NCI-H2171 (cell line): ENCODE measurements around the gene SLC13A1.
"Not testable (repeated sequence)": the region's sequence is repeated elsewhere in the genome, so short reads cannot be mapped to it uniquely, and the experiment has no call there.

ENCODE experiments used
- DNase-seq: peaks from one replicate; lab custom pipeline; 2025; lab: John Stamatoyannopoulos, UW

Gene SLC13A1

GRCh38 chr7:123126171-123126570 lies 73.6 kb downstream of the SLC13A1 start:
- no peak for DNase-seq

- no peak for DNase-seq
Observed at GRCh38 chr7:123125231-123125630, 74.5 kb downstream of the SLC13A1 start.

- peak; percentile 61 for DNase-seq
Observed at GRCh38 chr7:123122916-123123315, 76.9 kb downstream of the SLC13A1 start.

GRCh38 chr7:123120286-123120685 lies 79.5 kb downstream of the SLC13A1 start:
- DNase-seq = no peak

- no peak for DNase-seq
Observed at GRCh38 chr7:123115331-123115730, 84.4 kb downstream of the SLC13A1 start.

GRCh38 chr7:123114288-123114687 lies 85.5 kb downstream of the SLC13A1 start:
- DNase-seq = no peak

GRCh38 chr7:123112833-123113232 lies 86.9 kb downstream of the SLC13A1 start:
- no peak for DNase-seq

- DNase-seq = no peak
Observed at GRCh38 chr7:123099712-123100111, 100.1 kb downstream of the SLC13A1 start.

GRCh38 chr7:123096976-123097375 lies 102.8 kb downstream of the SLC13A1 start:
- peak; percentile 46 for DNase-seq

- peak; percentile 67 for DNase-seq
Observed at GRCh38 chr7:123096434-123096833, 103.3 kb downstream of the SLC13A1 start.

- no peak for DNase-seq
Observed at GRCh38 chr7:123090456-123090855, 109.3 kb downstream of the SLC13A1 start.

- DNase-seq = not testable (repeated sequence)
Observed at GRCh38 chr7:123086910-123087309, 112.9 kb downstream of the SLC13A1 start.

GRCh38 chr7:123084861-123085260 lies 114.9 kb downstream of the SLC13A1 start:
- DNase-seq = not testable (repeated sequence)

GRCh38 chr7:123079021-123079420 lies 120.7 kb downstream of the SLC13A1 start:
- DNase-seq = no peak

GRCh38 chr7:123075838-123076467 lies 123.8 kb downstream of the SLC13A1 start:
- no peak for DNase-seq

GRCh38 chr7:123070702-123071286 lies 129.0 kb downstream of the SLC13A1 start:
- DNase-seq = peak; percentile 17

GRCh38 chr7:123067814-123068213 lies 132.0 kb downstream of the SLC13A1 start:
- no peak for DNase-seq
